ENCODE data around the gene ANAPC4. TPM values are rescaled to one million over a fixed set of nuclear protein-coding genes. Genes with fewer than 3 reads are reported as not detected.
"Not testable (repeated sequence)": the region's sequence is repeated elsewhere in the genome, so short reads cannot be mapped to it uniquely, and the experiment has no call there.

ANAPC4 gene
- total RNA-seq, 4 donors from 2014 or later, result 30.0 to 68.4 (median 32.6) TPM

GRCh38 chr4:25367004-25367621, 9.9 kb upstream of the ANAPC4 start:
- DNase-seq, result no peak
- Histone ChIP-seq H3K27ac (no peak overlapping the region), H3K27me3 (no peaks in the 10 kb centered on the region), H3K36me3 (no peaks in the 10 kb centered on the region), H3K4me1 (no peaks in the 10 kb centered on the region), H3K9me3 (no peaks in the 10 kb centered on the region), H3K4me3 (replicated peaks in 1 of 3) (no peak overlapping the region)
- intact Hi-C loops (cut with DNase I), result loop anchor here (10.0 kb wide), 1 partner anchor 192 kb away; no protein-coding TSS in a partner anchor
- 83 to 84% methylated on average over 2 of the region's 2 CpGs for WGBS, 2 donors
- TF ChIP-seq CTCF (IDR thresholded peaks at IDR 0.05) (peak in 5 of 6 experiments; percentile 29 to 75 (median 64)), POLR2A (IDR thresholded peaks at IDR 0.05) (no peak)

- DNase-seq, result no peak
- no peaks in the 10 kb centered on the region for H3K27me3 ChIP-seq
- intact Hi-C loops (cut with DNase I), result loop anchor here (10.0 kb wide), 1 partner anchor 193 kb away; no protein-coding TSS in a partner anchor
- no peaks in the 10 kb centered on the region for H3K36me3 ChIP-seq
- H3K4me3 ChIP-seq (replicated peaks in 1 of 3), result no peak overlapping the region
- no peak overlapping the region for H3K27ac ChIP-seq
- TF ChIP-seq POLR2A (IDR thresholded peaks at IDR 0.05) (no peak), CTCF (IDR thresholded peaks at IDR 0.05) (no peak)
- H3K9me3 ChIP-seq, result no peaks in the 10 kb centered on the region
- no peaks in the 10 kb centered on the region for H3K4me1 ChIP-seq
Measured at GRCh38 chr4:25367877-25368276, 9.2 kb upstream of the ANAPC4 start.

DNA sequence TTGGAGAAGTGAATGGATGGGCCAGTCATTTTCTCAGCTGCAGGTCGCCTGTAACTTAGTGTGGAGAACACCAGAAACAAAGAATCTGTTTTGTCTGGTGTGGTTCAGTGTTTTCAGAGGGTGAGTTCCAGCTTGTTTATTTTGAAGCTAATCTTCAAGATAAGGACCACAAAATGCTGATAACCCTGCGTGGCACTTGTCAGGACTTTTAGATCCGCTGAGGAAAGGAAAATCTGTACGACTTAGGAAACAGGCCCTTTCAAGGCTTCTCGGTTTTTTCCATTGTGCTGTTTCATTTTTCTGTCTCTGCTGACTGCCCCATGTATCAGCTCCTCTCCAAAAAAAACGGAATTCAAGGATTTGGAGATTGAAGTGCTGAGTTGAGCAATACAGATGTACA, 8.7 kb upstream of the ANAPC4 start:
- 57 to 64% methylated on average over 6 of the region's 6 CpGs for WGBS, 2 donors
- H3K9me3 ChIP-seq, result no peaks in the 10 kb centered on the region
- intact Hi-C loops (cut with DNase I), result loop anchor here (10.0 kb wide), 1 partner anchor 194 kb away; no protein-coding TSS in a partner anchor
- H3K27ac ChIP-seq, result no peak overlapping the region
- TF ChIP-seq CTCF (IDR thresholded peaks at IDR 0.05), result no peak
- no peak for TF ChIP-seq POLR2A (IDR thresholded peaks at IDR 0.05)
- H3K4me3 ChIP-seq (replicated peaks in 1 of 3), result no peak overlapping the region
- DNase-seq, result no peak
- no peaks in the 10 kb centered on the region for H3K27me3 ChIP-seq
- no peaks in the 10 kb centered on the region for H3K36me3 ChIP-seq
- H3K4me1 ChIP-seq, result no peaks in the 10 kb centered on the region

DNA sequence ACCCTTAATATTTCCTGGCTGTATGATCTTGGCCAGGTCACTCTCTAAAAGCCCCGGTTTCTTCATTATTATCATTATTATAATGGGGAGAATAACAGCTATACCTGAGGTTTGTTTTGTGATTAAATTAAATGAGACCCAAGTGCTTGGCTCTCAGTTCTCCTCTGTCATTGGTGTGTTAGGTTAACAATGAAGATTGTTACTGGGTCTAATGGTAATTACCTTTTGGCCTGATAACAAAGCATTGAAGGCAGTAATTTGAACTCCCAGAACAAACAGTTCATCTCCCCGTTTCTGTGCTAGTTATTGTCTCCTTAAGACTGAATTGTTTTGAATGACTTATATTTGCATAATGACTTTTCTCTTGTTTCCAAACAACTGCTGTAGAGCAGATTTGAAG, 6.8 kb upstream of the ANAPC4 start:
- DNase-seq, result no peak
- Histone ChIP-seq H3K4me1 (no peaks in the 10 kb centered on the region), H3K9me3 (no peaks in the 10 kb centered on the region), H3K4me3 (replicated peaks in 1 of 3) (no peak overlapping the region), H3K36me3 (no peaks in the 10 kb centered on the region), H3K27me3 (no peaks in the 10 kb centered on the region), H3K27ac (no peak overlapping the region)
- intact Hi-C loops (cut with DNase I), result loop anchor here (10.0 kb wide), 1 partner anchor 55 kb away; the partner anchor contains the start of gene ZCCHC4
- WGBS, 2 donors, result 56 to 67% methylated on average over 2 of the region's 2 CpGs
- TF ChIP-seq CTCF (IDR thresholded peaks at IDR 0.05) (no peak), POLR2A (IDR thresholded peaks at IDR 0.05) (no peak)

DNA sequence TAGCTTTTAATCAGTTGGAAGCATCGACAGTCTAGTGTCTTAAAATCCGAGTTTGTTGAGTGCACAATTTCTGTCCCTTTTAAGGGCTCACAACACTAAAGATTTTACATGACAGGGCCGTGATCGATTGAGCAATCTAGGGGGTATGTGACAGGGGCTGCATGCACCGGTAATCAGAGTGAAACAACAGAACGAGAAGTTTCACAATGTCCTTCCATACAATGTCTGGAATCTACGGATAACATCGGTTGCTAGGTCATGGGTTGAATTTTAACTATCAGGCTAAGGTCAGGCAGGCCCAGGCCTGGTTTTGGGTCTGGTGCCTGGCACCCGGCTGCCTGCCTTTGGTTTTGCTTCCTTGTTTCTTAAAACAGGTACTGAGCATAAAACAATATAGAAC, 4.5 kb upstream of the ANAPC4 start:
- not testable (repeated sequence) for H3K4me1 ChIP-seq; DNase-seq; H3K9me3 ChIP-seq; H3K27ac ChIP-seq; H3K27me3 ChIP-seq; H3K4me3 ChIP-seq (replicated peaks in 1 of 3); H3K36me3 ChIP-seq
- 77 to 79% methylated on average over 9 of the region's 9 CpGs for WGBS, 2 donors
- intact Hi-C loops (cut with DNase I), result loop anchor here (10.0 kb wide), 1 partner anchor 58 kb away; the partner anchor contains the start of gene ZCCHC4
